ENCODE results near the gene NANOGP8.

The NANOGP8 gene

DNA sequence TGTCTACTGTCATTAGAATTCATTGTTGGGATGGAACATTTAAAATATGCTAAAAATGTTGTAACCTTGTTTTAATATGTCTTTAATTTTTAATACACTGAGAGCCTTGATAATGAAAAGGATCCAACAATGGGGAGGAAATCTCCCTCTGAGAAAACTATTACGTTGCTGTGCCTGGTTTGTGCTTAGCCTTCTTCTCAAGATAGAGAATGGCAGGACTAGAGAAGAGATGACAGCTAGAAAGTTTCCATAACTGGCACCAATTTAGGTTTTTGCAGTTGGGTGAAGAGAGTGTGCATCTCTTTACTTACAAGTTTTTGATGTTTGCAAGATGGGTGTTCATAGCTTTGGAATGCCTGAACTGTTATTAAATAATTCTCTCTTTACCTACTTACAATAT lies 42.6 kb upstream of the NANOGP8 start:
- Histone ChIP-seq H3K4me2 (ENCODE audit: insufficient read depth, low read length) (no peak overlapping the region), H3K4me1 (ENCODE audit: insufficient read depth, low read length) (no peaks in the 10 kb centered on the region), H3K9ac (ENCODE audit: low read depth, low read length) (no peak overlapping the region), H3K27me3 (ENCODE audit: insufficient read depth, low read length, poor library complexity) (no peaks in the 10 kb centered on the region), H3K36me3 (ENCODE audit: insufficient read depth, low read length) (no peaks in the 10 kb centered on the region), H3K4me3 (ENCODE audit: low read depth in 1 of 2, low read length in 2 of 2) (no peak overlapping the region), H3K79me2 (ENCODE audit: insufficient read depth, low read length) (no peaks in the 10 kb centered on the region), H3K27ac (ENCODE audit: low read length) (no peak overlapping the region), H3K9me3 (ENCODE audit: insufficient read depth, low read length, severe bottlenecking) (no peaks in the 10 kb centered on the region), H2AFZ (ENCODE audit: low read depth, low read length) (no peak overlapping the region), H4K20me1 (ENCODE audit: insufficient read depth, low read length) (no peaks in the 10 kb centered on the region)
- ATAC-seq (ENCODE audit: insufficient read depth, low read depth) (no peak), DNase-seq (no peak)
- TF ChIP-seq CTCF (IDR thresholded peaks at IDR 0.05; ENCODE audit: borderline replicate concordance, extremely low read depth, low read length, poor library complexity, severe bottlenecking), result no peak
- TF ChIP-seq EZH2 (IDR thresholded peaks at IDR 0.05; ENCODE audit: borderline replicate concordance, low read depth, low read length, severe bottlenecking), result no peak

- no peaks in the 10 kb centered on the region for H3K9me3 ChIP-seq (ENCODE audit: insufficient read depth, low read length, severe bottlenecking)
- H3K4me1 ChIP-seq (ENCODE audit: insufficient read depth, low read length), result no peaks in the 10 kb centered on the region
- H3K4me2 ChIP-seq (ENCODE audit: insufficient read depth, low read length), result no peak overlapping the region
- H3K79me2 ChIP-seq (ENCODE audit: insufficient read depth, low read length), result no peaks in the 10 kb centered on the region
- no peak overlapping the region for H3K27ac ChIP-seq (ENCODE audit: low read length)
- no peak overlapping the region for H3K9ac ChIP-seq (ENCODE audit: low read depth, low read length)
- ATAC-seq (ENCODE audit: insufficient read depth, low read depth) (no peak), DNase-seq (no peak)
- no peaks in the 10 kb centered on the region for H3K27me3 ChIP-seq (ENCODE audit: insufficient read depth, low read length, poor library complexity)
- no peaks in the 10 kb centered on the region for H4K20me1 ChIP-seq (ENCODE audit: insufficient read depth, low read length)
- no peak overlapping the region for H2AFZ ChIP-seq (ENCODE audit: low read depth, low read length)
- H3K36me3 ChIP-seq (ENCODE audit: insufficient read depth, low read length), result no peaks in the 10 kb centered on the region
- H3K4me3 ChIP-seq (ENCODE audit: low read depth in 1 of 2, low read length in 2 of 2), result no peak overlapping the region
- TF ChIP-seq CTCF (IDR thresholded peaks at IDR 0.05; ENCODE audit: borderline replicate concordance, extremely low read depth, low read length, poor library complexity, severe bottlenecking), result no peak
- TF ChIP-seq EZH2 (IDR thresholded peaks at IDR 0.05; ENCODE audit: borderline replicate concordance, low read depth, low read length, severe bottlenecking), result no peak
Measured at GRCh38 chr15:35126236-35126635, 41.1 kb upstream of the NANOGP8 start.

DNA sequence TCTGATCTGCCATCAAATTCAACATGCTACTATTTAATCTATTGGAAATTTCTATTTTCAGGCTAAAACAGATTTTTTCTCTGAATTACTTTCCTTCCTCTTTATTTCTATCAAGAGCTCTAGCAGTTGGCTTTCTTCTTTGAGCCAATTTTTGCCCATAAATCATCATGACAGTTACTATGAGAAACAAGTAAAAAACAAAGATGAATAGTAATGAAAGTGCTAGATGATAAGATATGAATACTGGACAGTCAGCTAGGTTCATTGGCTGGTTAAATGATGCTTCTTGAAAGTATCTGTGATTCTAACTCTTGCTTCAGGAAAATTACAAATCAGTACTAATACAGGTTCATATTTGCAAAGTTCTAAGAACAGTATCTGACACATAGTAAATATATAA lies 38.6 kb upstream of the NANOGP8 start:
- DNase-seq, result no peak
- TF ChIP-seq CTCF (IDR thresholded peaks at IDR 0.05; ENCODE audit: borderline replicate concordance, extremely low read depth, low read length, poor library complexity, severe bottlenecking) (no peak), EZH2 (IDR thresholded peaks at IDR 0.05; ENCODE audit: borderline replicate concordance, low read depth, low read length, severe bottlenecking) (no peak)
- no peaks in the 10 kb centered on the region for H3K36me3 ChIP-seq (ENCODE audit: insufficient read depth, low read length)

More for the DNA sequence above, 38.6 kb upstream of the NANOGP8 start:
- Histone ChIP-seq H3K4me1 (ENCODE audit: insufficient read depth, low read length) (no peaks in the 10 kb centered on the region), H3K9ac (ENCODE audit: low read depth, low read length) (no peak overlapping the region), H4K20me1 (ENCODE audit: insufficient read depth, low read length) (no peaks in the 10 kb centered on the region), H3K27me3 (ENCODE audit: insufficient read depth, low read length, poor library complexity) (no peaks in the 10 kb centered on the region), H3K9me3 (ENCODE audit: insufficient read depth, low read length, severe bottlenecking) (no peaks in the 10 kb centered on the region), H3K79me2 (ENCODE audit: insufficient read depth, low read length) (no peaks in the 10 kb centered on the region), H3K27ac (ENCODE audit: low read length) (no peak overlapping the region), H3K4me2 (ENCODE audit: insufficient read depth, low read length) (no peak overlapping the region), H3K4me3 (ENCODE audit: low read depth in 1 of 2, low read length in 2 of 2) (no peak overlapping the region), H2AFZ (ENCODE audit: low read depth, low read length) (no peak overlapping the region)
- no peak for ATAC-seq (ENCODE audit: insufficient read depth, low read depth)
